GM23248 (cell line): ENCODE data around the gene GPR132.

Experiments
- EZH2 ChIP-seq: fragments of 200-600 bp; sonication (generic); IDR thresholded peaks from 2 replicates; pipeline ENCODE4 v1.6.1; 2018; ENCODE audit warnings: antibody characterized with exemption, mild to moderate bottlenecking; ENCODE audit not compliant: insufficient read depth, poor library complexity, severe bottlenecking
- EZH2phosphoT487 ChIP-seq: fragments of 200-600 bp; sonication (generic); IDR thresholded peaks from 2 replicates; pipeline ENCODE4 v1.6.1; 2018; ENCODE audit warnings: antibody characterized with exemption, moderate library complexity, mild to moderate bottlenecking, low read depth; ENCODE audit not compliant: insufficient read depth

- TF ChIP-seq EZH2 (no peak), EZH2phosphoT487 (no peak)
These were observed 8.7 kb upstream of the GPR132 start for GRCh38 chr14:105073720-105074600.
